Measurements from ENCODE around the gene QSOX1.
A peak's percentile ranks its signal among the peaks of the same experiment; 100 is the strongest.
"Not testable (repeated sequence)": the region's sequence is repeated elsewhere in the genome, so short reads cannot be mapped to it uniquely, and the experiment has no call there.

QSOX1 gene

GRCh38 chr1:180154325-180155181 lies at the start of gene QSOX1:
Gene QSOX1 (plus strand): TSS chr1:180154869. CDS start chr1:180154908, 39 bp downstream.
- DNase-seq (ENCODE audit: low spot score), result peak; percentile 78

- no peak for DNase-seq (ENCODE audit: low spot score)
Observed at GRCh38 chr1:180112091-180112490, 42.6 kb upstream of the QSOX1 start.

GRCh38 chr1:180112984-180113647 lies 41.6 kb upstream of the QSOX1 start:
- DNase-seq (ENCODE audit: low spot score), result no peak

- no peak for DNase-seq (ENCODE audit: low spot score)
Observed at GRCh38 chr1:180114396-180114945, 40.2 kb upstream of the QSOX1 start.

- no peak for DNase-seq (ENCODE audit: low spot score)
Observed at GRCh38 chr1:180116964-180117763, 37.5 kb upstream of the QSOX1 start.

- no peak for DNase-seq (ENCODE audit: low spot score)
Observed at GRCh38 chr1:180117764-180118116, 36.9 kb upstream of the QSOX1 start.

- DNase-seq (ENCODE audit: low spot score), result no peak
Observed at GRCh38 chr1:180119837-180120236, 34.8 kb upstream of the QSOX1 start.

GRCh38 chr1:180123463-180123936 lies 31.2 kb upstream of the QSOX1 start:
- no peak for DNase-seq (ENCODE audit: low spot score)

- no peak for DNase-seq (ENCODE audit: low spot score)
Observed at GRCh38 chr1:180130651-180131050, 24.0 kb upstream of the QSOX1 start.

- DNase-seq (ENCODE audit: low spot score), result peak; percentile 34
Observed at GRCh38 chr1:180131510-180131909, 23.2 kb upstream of the QSOX1 start.

GRCh38 chr1:180133193-180133592 lies 21.5 kb upstream of the QSOX1 start:
- DNase-seq (ENCODE audit: low spot score), result no peak

- not testable (repeated sequence) for DNase-seq (ENCODE audit: low spot score)
Observed at GRCh38 chr1:180133688-180134087, 21.0 kb upstream of the QSOX1 start.

GRCh38 chr1:180135535-180135934 lies 19.1 kb upstream of the QSOX1 start:
- no peak for DNase-seq (ENCODE audit: low spot score)

- DNase-seq (ENCODE audit: low spot score), result peak; percentile 61
Observed at GRCh38 chr1:180136331-180136967, 18.2 kb upstream of the QSOX1 start.

- no peak for DNase-seq (ENCODE audit: low spot score)
Observed at GRCh38 chr1:180136968-180137356, 17.7 kb upstream of the QSOX1 start.

- DNase-seq (ENCODE audit: low spot score), result no peak
Observed at GRCh38 chr1:180137776-180138175, 16.9 kb upstream of the QSOX1 start.

GRCh38 chr1:180141381-180141934 lies 13.2 kb upstream of the QSOX1 start:
- DNase-seq (ENCODE audit: low spot score), result no peak

- DNase-seq (ENCODE audit: low spot score), result no peak
Observed at GRCh38 chr1:180143359-180143758, 11.3 kb upstream of the QSOX1 start.

GRCh38 chr1:180144659-180145357 lies 9.9 kb upstream of the QSOX1 start:
- no peak for DNase-seq (ENCODE audit: low spot score)

GRCh38 chr1:180145446-180145845 lies 9.2 kb upstream of the QSOX1 start:
- no peak for DNase-seq (ENCODE audit: low spot score)

GRCh38 chr1:180150982-180151381 lies 3.7 kb upstream of the QSOX1 start:
- no peak for DNase-seq (ENCODE audit: low spot score)
